ENCODE results near the gene F3.
A peak's percentile ranks its signal among the peaks of the same experiment; 100 is the strongest.

The F3 gene

DNA sequence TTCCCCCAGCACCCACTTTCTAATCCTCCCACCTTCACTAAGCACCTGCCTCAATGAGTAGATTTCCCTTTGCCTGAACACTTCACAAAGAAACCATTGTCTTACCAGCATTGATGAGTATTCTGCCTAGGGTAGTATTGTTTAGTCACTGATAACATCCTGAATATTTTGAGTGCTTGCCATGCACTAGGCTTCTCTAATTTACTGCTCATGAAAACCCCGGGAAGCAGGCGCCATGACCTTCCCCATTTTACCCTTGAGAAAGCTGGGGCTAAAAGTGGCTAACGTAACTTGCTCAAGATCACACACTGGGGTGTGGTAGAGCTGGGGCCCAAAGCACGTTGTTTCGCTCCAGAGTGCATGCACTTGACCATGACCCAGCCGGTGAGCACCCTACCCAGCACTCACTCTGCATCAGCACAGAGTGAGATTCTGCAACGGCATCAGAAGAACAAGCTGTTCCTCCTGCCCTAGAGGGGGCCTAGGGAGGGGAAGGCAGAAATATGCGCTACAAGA, 10.6 kb upstream of the F3 start:
- no peak for DNase-seq (ENCODE audit: low spot score)

DNA sequence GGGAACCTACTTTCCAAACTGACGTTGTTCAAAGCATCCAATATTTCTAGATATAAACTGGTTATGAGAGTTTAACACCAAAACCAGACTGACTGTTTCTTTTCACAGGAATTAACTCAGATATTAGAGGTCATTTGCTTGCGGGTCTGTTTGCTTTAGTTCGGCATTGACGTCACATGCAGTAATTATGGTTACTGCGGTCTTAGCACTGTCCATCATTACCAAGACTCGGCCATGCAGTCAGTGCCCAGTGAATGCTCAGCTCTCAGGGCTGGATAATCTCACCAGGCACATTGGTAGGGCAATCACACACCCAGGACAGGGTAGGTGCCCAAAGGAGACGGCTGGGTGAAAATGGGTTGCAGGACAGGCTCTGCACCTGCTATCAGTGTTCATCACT, 9.9 kb upstream of the F3 start:
- no peak for DNase-seq (ENCODE audit: low spot score)

DNA sequence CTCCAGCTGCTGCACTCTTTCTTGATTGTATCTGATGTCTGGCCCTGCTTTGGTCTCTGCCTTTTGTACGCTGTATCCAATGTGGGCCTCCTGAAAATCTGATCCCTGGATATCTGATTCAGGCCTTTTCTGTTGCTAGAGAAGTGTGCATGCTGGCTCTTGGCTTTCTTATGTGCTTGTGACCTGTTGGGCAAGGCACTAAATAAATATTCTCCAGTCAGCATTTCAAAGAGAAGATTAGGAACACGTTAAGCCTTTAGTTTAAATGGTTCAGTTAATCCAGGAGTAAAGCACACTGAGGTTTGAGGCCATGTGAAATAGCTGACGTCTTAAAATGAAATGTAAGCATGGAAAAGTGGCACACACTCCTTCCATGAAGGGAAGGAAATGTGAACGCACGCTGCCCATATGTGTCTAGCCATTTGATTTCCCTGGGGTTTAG, 9.3 kb upstream of the F3 start:
- DNase-seq (ENCODE audit: low spot score), result no peak

DNA sequence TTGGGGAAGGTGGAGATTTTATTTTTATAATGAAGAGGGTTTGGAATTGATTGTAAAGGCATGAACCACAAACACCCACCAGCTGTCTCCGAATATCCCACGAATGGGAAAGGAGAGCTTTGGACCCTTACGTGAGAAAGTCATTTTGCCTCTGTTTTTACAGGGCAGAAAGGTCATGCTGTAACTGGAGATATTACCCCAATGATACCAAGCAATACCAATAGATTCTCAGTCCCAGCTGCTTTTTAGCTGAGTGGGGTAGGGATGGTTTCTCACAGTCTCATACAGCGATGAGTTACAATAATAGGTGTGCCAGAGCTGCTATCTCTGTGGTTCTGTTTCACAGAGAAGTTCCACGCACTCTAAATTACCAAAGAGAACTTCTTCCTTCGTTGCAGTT, 8.8 kb upstream of the F3 start:
- no peak for DNase-seq (ENCODE audit: low spot score)

DNA sequence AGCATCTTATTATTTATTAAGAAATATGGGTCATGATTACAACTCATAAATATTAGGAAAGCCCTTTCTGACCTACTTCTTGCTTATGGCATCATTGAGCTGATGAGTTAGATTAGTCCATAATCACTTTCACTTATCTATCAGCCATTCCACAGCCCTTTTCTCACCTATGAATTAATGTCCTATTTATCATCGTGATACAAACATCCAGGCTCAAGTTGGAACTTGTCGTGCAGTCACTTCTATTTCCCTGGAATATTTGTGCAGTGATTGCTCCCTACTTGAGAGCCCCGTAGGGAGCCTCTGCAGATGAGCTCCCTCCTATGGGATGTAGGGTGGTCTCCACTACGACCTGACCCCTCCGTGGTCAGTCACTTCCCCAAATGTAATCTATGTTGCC, 8.1 kb upstream of the F3 start:
- DNase-seq (ENCODE audit: low spot score), result no peak

DNA sequence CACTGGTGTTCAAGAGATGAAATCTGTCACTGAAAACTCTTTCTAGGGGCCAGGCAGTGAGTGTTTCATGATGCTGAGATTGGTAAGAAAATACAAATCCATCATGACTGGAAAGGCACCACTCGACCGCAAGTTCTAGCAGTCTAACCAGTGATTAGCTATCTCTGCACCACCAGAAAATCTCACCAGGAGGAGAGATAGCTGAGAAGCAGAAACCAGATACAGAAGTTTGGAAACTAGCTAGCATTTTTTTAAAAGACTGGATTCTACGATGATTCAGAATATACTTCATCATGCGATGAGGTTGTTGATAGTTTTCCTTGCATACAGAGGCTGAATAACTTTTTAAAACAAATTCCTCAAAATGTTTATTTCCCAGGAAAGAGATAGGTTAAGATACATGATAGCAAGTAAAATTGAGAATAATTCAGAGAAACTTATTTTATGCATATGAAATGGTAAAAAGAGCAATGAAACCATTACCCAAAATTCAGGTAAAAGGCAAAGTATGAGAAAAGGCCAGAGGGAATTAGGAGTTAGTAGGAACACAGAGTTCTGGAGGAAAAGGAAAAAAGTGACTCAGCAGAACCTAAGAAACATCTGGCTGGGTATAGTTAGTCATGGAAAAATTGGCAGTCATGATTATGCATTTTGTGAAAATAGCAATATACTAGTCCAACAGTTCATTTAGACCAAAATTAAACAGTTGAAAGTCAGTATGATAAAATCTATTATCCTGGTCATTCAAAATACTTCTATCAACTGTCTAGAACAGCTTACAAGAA, 3.3 kb upstream of the F3 start:
- DNase-seq (ENCODE audit: low spot score), result no peak

DNA sequence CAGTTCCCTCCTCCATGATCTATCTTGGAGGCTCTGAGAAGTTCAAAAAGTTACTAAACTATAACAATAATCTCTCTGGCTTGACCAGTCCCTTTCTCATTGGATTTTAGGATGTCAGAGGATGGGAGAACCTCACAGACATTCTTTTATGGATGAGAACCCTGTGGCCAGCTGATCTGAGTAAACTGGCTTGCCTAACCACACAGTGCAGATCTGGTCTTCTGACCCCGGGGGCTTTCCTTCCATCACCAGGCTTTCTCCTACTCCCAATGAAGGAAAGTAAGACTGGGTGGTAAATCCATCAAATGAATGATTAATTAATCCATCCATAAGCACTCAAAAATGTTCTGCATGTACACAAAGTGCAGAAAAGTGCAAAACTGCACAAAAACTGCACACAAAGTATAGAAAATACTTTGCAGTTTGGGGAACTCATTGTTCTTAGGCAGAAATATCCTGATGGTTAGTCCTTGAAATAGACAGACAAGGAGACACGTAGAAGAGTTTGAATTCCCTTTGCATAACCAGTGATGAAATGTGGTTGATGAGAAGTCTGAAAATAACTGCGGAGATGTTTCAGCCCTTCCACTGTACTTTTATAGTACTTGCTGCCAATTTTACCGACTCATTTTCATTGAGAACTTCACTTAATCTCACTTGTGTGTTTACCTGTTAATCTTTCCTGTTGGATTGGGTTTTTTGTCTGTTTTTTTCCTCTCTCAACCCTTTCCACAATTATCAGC, 2.5 kb upstream of the F3 start:
- no peak for DNase-seq (ENCODE audit: low spot score)

DNA sequence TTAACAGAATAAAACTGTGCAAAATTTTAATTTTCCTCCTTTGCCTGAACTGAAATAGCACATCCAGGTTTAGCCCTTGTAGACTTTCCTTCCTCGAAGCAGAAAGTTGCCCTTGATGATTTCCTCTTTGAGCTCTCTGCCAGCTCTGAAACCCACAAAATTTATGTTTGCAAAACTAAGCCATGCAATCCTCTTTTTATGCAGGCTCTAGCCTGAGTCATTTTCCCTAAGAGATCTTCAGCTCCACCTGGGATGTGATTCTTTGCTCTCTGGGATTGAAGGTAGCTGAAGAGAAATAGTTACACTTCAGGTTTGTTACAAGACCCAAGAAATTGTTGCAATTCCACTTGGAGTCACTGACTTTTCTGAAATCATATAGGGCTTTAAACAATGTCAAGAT, 1.4 kb upstream of the F3 start:
- no peak for DNase-seq (ENCODE audit: low spot score)

DNA sequence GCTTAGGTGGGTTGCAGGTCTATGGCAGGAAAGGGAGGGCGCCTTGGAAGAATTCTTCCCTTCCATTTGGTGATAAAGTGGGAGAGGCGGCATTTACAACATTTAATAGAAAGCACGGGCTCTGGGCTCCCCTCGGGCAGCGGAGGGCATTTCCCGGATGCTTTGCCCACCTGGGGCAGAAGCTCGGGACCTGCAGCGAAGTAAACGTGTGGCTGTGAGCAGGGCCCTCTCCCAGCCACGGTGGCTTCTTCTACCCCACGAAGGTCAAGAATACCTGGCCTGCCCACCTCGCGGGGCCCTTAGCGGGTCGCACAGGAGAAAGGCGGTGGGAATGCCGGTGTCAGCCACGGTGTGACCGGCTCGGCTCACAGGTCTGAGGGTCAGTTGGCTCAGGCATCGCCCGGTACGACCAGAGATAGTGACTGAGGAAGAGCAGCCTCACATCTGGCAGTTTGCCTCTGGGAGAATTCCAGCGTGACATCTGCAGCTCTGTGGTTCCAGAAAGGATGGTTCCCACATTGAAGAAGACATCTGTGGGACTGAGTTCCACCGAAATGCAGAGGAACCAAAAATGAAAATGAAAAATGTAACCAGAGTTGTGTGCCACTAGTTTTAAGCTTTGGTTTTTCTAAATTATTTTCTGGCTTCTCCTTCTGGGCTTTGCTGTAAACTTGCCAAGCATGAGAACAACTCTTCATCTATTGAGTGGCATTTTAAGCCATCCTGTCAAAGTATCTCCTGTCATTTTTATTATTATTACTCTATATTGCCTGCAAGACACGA, 720 bp upstream of the F3 start:
- DNase-seq (ENCODE audit: low spot score), result peak; percentile 30

DNA sequence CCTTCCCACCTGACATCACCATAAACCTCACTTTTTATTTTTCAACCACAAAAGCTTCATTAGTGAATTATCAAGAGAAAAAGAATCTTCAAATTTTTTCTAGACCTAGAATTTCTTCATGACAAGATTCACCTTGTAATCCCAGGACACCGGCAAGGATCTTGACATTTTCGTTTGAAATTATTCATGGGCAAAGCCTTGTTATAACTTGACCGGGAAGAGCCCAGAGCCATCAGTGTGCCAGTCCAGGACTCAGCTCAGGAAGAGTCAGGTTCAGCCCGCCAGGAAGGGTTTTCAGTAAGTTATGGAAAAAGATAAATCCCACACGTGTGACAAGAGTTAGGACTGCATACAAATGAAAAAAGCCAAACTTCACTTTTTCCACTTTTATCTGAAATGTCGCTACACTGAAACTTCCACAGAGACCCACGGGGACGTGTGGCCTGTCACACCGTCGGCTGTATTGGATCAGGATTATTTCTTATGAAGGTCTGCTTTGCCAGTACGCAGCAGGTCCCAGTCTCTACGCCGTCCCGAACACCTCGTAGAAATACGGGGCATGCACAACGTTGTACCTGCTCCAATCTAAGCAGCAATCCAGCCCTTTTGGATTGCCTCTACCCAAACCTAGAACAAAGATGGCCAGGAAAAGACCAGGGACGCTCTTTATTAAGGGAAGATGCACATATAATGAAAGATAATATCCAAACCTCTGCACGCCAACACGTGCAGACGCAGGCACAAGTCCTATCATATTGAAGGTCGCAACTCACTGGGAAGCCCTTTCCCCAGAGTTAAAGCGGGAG, 916 bp downstream of the F3 start:
- no peak for DNase-seq (ENCODE audit: low spot score)

DNA sequence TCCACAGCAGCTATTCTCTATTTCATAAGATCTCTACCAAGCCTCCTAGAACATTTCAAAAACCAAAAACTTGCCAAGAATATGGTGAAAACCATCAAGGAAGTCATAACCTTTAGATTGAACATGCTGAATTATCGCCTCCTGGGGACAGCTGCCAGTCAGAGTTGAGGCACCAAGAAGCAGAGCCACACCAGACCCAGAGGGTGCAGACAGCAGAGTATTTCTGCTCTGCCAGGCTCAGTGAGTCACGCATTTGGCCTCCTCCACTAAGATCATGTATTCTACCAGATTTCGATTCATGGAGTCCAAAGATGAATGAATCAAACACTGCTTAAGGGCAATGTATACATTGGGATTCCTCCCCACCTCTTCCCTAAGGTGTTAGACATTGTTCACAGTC, 2.1 kb downstream of the F3 start:
- DNase-seq (ENCODE audit: low spot score), result no peak

DNA sequence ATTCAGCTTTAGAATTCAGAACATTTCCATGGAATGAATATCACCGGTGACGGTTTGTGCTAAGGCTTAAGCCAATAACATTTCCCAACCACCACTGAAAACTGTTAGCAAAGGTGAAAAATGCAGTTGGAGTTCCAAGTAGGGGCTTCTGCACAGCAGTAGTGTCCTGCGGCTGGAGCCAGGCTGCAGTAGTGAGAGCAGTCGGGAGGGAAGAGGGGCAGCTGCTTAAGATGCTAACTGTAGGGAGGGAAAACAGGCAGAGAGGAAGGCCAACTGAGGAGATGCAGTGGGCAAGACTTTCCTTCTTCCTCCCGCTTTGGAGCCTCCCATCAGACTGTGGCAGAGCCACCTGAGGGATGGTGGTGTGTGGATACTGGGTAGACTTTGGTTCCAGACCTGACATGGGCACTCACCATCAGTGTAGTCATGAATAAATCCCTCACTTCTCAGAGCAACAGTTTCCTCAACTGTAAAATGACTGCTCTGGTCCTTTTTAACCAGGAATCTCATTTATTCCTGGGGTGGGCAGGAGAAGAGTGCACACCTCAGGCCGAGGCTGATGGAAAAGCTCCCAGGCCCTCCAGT, 3.2 kb downstream of the F3 start:
- DNase-seq (ENCODE audit: low spot score), result no peak

DNA sequence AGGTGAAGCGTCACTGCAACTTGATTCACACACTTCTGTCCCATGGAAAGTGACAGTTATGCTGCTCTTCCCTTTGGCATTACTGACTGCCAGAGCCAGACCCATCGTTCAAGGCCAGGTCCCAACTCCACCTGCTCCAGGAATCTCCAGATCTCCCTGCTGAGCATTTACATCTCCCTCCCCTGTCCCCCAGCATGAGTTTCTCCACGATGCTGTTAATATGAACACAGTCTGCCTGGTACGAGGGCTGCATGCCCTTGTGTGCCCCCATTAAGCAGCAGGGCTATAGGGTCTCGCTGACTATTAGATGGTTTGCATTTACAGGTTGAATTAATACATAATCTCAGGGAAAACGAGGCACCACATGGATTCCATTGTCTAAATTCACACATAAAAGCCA, 4.3 kb downstream of the F3 start:
- DNase-seq (ENCODE audit: low spot score), result no peak

DNA sequence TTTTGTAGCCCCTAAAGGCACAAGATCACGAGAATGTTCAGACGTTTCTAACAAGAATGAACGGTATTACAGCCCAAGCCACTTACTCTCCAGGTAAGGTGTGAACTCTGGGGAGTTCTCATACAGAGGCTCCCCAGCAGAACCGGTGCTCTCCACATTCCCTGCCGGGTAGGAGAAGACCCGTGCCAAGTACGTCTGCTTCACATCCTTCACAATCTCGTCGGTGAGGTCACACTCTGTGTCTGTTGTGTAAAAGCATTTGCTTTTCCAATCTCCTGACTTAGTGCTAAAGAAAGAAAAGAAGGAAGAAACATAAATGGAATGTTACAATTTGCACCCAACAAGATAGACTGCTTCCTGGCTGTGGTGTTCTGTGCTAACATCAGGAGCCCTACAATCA, 5.7 kb downstream of the F3 start:
- no peak for DNase-seq (ENCODE audit: low spot score)

DNA sequence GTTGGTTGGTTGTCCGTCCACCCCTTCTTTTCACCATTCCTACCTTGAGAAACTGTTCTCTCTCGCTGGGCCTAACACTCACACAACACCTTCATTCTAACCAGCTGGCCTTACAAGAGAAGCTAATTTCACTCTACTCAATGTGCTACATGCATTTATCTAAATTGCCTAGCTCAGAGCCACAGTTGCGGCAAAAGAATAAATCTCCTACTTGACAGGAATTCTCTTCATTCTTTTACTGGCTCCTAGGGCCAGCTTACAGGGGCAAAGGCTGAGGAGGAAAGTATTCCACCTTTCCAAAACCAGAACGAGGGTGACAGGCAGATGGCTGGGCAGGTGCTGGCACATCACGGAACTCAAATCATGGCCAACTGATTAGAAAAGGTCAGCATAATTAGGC, 6.5 kb downstream of the F3 start:
- DNase-seq (ENCODE audit: low spot score), result no peak

DNA sequence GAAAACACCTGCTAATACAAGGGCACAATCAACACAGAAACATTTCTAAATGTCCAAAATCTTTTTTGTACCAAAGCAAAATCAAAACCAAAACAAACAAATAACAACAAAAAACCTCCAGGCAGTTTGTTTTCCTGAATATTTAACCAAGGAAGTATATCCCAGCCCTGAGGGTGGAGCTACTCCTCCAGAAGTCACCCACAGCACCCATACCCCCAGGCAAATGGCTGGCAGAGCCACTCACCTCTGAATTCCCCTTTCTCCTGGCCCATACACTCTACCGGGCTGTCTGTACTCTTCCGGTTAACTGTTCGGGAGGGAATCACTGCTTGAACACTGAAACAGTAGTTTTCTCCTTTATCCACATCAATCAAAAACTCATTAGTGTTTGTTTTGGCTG, 9.5 kb downstream of the F3 start:
- no peak for DNase-seq (ENCODE audit: low spot score)

DNA sequence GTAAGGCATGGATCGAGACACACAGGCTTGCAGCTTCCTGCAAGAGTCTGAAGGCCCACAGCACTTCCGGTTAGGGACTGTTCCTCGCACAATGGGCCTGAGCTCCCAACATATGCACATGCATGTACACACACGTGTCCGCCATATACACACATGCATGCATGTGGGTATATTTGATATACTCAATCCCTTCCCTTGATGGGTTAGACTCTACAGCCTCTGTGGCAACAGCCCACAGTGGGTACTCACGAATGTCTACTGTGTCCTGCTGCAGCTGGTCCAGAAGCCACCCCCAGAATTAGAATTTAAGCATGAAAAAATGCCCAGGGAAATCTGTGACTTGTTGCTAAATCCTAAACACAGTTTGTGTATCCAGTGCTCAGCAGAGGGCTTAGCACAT, 9.9 kb downstream of the F3 start:
- no peak for DNase-seq (ENCODE audit: low spot score)

DNA sequence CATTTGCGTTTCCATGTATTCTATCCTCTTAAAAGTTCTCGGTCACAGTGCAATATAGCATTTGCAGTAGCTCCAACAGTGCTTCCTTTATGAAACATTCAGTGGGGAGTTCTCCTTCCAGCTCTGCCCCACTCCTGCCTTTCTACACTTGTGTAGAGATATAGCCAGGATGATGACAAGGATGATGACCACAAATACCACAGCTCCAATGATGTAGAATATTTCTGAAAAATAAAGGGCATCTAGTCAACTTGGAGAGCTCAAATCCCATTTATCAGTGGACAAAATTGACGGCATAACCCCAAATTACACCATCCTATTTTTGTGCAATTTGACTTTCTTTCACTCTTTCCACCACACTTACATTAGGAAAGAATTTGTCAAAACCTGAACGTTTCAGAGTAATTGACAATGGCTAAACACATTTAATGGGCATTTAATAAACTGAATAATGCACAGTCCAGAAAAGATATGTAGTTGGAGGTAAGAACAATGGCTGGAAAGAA, 11.1 kb downstream of the F3 start:
- no peak for DNase-seq (ENCODE audit: low spot score)

DNA sequence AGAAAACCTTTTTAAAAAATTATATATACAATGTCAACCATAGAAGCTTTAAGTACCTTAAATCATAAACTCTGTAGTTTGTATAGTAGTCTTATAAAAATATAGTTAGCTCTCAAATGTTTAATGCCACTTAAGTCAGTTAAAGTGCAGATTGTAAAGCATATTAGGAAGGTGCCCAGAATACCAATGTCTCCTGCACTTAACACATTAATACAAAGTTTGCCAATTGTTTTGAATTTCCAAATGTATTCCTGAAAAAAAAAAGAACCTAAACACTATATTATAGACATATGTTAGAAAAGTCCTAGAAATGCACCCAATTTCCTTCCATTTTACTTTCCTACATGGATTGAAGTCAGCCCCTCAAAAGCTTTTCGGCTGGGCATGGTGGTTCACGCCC, 12.1 kb downstream of the F3 start:
- DNase-seq (ENCODE audit: low spot score), result no peak

DNA sequence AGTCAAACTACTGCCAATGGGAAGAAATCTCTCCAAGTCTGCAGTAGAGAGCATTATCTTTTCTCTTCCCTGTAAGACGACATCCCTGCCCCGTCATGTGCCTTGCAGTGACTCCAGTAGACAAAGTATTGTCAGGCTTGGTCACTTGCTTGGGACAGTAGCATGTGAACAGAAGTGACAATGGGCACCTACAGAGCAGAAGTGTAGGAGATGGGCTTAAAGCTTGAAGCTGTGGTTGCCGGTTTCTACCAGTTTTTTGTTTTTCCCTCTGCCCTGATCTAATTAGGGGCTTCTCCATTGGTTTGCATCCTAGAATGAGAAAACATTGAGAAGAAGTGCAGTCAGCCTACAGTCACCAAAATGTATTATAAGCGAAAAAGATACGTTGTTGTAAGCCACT, 12.7 kb downstream of the F3 start:
- DNase-seq (ENCODE audit: low spot score), result no peak

DNA sequence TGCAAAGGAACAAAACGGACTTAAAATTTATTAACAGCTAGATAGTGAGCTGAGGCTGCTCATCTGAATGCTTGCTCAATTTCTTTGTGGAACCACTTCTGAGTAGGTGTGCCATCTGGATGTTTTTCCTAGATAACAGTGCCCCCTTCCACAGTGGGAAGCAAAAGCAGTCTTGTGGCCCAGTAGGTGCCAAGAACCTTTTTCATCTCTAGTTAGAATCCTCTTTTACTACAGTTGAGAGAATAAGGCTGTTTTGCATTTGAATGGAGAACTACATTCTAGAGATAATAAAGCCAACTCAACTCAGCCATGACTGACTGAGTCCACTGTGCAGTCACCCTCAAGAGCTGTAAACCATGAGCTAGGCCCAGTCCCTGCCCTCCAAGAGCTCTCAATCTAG, 13.3 kb downstream of the F3 start:
- peak; percentile 16 for DNase-seq (ENCODE audit: low spot score)

All from putamen (tissue), 1 donor.